D721Med (cell line): Measurements from ENCODE around the gene ATP1A3.

Experiments
- DNase-seq: peaks from one replicate; pipeline ENCODE4 v3.0.0; 2011; ENCODE audit warnings: low spot score; ENCODE audit not compliant: insufficient read length
- FAIRE-seq: peaks from 2 replicates; lab custom pipeline; 2011; peaks lifted over from hg19 to GRCh38; lab: Jason Lieb, UNC
- TF ChIP-seq, protein P1 (sequence below): IDR thresholded peaks from 2 replicates; pipeline ENCODE4 v1.5.1; 2012; ENCODE audit warnings: mild to moderate bottlenecking, control low read depth; ENCODE audit not compliant: insufficient read depth; ENCODE audit errors: missing control alignments

The ATP1A3 gene

DNA sequence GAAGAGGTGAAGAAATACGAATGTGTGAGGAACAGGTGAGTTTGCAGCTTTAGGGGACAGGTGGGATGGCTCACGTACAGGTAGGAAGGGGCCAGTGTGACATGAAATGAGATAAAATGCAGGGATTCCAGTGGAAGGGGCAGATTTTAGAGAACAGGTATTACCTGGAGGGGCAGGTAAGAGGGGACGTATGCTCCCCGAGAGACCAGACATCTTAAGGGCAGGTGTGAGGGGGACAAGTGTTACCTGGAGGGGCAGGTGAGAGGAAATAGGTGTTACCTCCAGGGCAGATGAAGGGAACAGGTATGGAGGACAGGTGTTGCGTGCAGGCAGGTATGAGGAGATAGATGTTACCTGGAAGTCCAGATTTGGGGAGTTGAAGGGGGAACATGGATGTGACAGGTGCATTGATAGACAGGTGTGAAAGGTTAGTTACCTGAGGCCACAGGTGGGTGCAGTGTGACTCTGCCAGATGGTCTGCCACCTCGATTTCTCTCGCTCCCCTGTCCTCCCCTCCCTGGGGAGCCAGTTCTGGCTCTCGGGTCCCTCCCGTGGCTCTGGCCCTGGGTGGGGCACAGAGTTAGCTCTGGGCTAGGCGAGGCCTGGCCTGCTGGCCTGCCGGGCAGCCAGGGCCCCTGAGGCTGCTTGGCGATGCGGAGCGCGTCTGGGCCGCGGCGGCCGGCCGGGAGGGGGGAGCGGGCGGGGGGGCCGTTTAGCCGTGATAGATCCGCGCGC, 67.8 kb downstream of the ATP1A3 start:
- TF ChIP-seq, protein P1, sequence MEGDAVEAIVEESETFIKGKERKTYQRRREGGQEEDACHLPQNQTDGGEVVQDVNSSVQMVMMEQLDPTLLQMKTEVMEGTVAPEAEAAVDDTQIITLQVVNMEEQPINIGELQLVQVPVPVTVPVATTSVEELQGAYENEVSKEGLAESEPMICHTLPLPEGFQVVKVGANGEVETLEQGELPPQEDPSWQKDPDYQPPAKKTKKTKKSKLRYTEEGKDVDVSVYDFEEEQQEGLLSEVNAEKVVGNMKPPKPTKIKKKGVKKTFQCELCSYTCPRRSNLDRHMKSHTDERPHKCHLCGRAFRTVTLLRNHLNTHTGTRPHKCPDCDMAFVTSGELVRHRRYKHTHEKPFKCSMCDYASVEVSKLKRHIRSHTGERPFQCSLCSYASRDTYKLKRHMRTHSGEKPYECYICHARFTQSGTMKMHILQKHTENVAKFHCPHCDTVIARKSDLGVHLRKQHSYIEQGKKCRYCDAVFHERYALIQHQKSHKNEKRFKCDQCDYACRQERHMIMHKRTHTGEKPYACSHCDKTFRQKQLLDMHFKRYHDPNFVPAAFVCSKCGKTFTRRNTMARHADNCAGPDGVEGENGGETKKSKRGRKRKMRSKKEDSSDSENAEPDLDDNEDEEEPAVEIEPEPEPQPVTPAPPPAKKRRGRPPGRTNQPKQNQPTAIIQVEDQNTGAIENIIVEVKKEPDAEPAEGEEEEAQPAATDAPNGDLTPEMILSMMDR = no peak
- FAIRE-seq (no peak), DNase-seq (no peak)

DNA sequence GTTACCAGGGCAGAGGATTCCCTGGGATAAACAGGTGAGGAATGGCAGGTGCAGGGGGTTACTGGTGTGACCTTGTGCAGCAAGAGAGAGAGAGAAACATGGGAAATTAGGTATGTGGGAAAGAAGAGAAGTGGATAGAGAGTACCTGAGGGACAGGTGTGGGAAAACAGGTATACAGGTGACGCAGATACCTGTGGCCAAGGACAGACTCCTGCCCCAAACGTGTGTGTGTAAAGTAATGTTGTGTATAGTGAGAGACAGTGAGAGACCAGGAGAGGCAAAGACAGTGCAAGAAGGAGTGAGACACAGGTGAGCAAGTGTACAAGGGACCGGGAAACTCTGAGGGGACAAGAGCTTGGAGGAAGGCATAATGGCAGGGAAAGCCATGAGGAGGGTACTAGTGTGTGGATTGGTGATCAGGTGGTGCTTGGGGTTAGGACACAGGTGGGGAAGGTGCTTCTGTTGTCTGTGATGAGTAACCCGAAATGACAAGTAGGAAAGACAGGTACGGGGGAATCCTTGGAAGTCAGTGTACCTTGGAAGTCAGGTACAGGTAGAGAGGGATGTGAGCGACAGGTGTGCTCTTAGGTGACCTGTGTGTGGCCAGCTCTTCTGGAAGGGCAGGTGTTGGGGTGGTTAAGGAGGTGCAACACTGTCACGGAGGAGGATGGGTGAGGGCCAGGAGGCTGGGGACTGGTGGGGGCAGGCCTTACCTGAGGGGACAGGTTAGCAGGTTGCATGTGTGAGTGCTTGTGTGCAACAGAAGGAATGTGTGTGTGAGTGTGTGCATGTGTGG, 68.6 kb downstream of the ATP1A3 start:
- TF ChIP-seq, protein P1 = no peak
- FAIRE-seq (no peak), DNase-seq (no peak)

DNA sequence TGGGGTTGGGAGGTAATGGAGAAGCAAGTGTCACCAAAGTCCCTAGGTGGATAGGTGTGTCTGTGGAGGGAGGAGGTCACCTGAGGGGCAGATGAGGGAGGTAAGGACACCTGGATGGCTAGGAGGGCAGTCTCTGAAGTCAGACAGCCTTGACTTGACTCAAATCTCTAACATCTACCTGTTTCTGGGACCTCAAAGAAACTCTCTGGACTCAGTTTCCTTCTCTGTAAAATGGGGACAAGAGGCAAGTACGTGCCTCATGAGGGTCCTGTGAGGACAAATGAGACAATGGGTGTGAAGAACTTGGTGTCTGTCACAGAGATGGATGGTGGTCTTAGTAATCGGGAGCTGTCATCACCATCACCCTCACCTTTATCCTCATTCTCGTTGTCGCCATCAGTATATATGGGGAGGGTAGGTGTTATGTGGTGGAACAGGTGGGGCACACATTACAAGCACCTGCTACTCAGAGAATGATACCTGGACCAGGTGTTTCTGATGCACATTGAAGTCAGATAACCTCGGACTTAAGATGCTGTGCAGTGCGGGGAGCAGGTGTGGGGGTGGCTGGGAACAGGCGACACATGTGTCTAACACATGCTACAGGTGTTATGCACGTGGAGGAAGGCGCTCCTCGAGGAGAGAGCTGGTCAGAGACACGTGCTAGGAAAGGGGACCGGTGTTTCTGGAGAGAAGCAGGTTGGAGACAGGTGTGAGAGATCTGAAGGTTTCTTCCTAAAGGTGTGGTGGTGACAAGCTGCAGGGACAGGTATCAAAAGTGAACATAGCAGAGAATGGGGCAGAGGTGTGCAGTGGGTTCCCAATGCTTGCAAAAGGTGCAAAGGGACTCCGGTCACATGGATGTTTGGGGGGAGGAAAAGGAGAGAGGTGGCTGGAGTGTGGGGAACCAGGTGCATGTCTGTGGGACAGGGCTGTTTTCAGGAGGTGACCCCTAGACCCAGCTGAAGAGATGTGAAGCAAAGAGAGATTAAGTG, 69.6 kb downstream of the ATP1A3 start:
- TF ChIP-seq, protein P1 = no peak
- FAIRE-seq = no peak
- DNase-seq = no peak

DNA sequence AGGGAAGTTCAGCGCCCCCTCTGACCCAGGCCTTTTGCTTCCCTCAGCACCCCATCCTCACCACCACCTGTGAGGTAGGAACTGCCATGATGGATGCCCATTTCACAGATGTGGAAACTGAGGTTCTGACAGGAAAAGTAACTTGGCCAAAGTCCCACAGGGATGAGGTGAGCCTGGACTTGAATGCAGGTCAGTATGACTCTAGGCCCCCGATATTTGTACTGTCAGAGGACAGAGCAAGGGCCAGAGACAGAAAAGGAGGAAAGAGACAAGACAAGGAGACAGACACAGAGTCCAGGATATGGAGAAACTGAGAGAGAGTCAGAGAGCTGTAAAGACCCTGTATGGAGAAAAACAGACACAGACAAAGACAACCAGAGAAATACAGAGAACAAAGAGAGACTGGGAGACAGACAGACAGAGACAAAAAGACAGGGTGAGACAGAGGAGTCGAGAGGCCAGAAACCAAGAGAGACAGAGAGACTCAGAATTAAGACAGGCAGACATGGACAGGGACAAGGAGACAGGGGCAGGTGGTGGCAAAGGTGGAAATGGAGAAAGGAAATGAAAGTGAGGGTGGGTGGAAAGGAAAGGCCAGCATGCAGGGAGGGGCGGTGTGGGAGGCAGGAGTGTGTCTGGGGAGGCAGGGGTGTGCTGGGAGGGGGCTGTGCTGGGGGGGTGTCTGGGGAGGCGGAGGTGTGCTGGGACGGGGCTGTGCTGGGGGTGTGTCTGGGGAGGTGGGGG, 70.8 kb downstream of the ATP1A3 start:
- TF ChIP-seq, protein P1 = no peak
- FAIRE-seq (no peak), DNase-seq (no peak)

DNA sequence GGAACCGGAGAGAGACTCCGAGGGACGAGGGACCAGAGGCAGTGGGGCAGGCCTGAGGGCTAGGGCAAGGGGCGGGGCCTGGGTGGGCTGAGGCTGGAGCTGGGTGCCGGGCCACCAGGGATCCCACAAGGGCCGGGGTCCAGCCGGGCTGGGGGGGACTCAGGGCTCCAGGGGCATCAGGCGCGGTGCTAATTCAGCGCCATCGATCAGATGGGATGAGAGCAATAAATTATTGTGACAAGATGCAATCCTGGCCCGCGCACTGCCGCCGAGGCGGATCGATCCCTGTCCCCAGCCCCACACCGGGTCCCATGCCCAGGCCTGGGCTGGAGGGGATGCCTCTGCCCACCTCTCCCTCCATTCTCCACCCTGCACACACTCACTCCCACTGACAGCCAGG, 71.4 kb downstream of the ATP1A3 start:
- no peak for FAIRE-seq

More for the DNA sequence above, 71.4 kb downstream of the ATP1A3 start:
- no peak for DNase-seq
- TF ChIP-seq, protein P1 = no peak
